NB4 (cell line): Measurements from ENCODE around the gene FKBP6.
"Not testable (repeated sequence)": the region's sequence is repeated elsewhere in the genome, so short reads cannot be mapped to it uniquely, and the experiment has no call there.

Experiments used
- POLR2A ChIP-seq: IDR thresholded peaks from 2 replicates; pipeline ENCODE4 v1.6.1; 2011; ENCODE audit warnings: mild to moderate bottlenecking; ENCODE audit not compliant: insufficient read length; ENCODE audit errors: extremely low read depth
- TF ChIP-seq, protein P1 (sequence below): IDR thresholded peaks from one replicate; pipeline ENCODE4 v1.5.1; 2012; ENCODE audit warnings: low read depth, low read length

DNA sequence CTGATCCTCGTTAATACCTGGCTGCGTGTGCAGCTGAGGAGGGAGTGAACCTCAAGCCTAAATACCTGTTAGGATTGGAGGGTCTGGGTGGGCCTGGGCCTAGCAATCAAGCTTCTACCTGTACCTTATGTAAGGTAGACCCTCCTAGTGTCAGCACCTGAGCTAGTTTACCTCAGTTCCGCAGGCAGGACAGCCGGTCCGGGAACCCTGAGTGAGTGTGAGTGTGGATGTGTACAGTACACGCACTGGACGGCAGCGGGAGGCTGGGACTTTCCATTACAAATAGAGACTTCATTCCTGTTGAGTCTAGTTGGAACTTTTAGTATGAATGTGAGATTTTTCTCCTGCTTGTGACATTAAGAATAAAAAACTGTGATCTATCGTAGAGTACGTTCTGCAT lies 25.1 kb upstream of the FKBP6 start:
- TF ChIP-seq POLR2A: not testable (repeated sequence)
- TF ChIP-seq, protein P1, sequence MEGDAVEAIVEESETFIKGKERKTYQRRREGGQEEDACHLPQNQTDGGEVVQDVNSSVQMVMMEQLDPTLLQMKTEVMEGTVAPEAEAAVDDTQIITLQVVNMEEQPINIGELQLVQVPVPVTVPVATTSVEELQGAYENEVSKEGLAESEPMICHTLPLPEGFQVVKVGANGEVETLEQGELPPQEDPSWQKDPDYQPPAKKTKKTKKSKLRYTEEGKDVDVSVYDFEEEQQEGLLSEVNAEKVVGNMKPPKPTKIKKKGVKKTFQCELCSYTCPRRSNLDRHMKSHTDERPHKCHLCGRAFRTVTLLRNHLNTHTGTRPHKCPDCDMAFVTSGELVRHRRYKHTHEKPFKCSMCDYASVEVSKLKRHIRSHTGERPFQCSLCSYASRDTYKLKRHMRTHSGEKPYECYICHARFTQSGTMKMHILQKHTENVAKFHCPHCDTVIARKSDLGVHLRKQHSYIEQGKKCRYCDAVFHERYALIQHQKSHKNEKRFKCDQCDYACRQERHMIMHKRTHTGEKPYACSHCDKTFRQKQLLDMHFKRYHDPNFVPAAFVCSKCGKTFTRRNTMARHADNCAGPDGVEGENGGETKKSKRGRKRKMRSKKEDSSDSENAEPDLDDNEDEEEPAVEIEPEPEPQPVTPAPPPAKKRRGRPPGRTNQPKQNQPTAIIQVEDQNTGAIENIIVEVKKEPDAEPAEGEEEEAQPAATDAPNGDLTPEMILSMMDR: not testable (repeated sequence)
